NCI-H1105 (cell line): Measurements from ENCODE around the gene CALML5.

Experiments
- DNase-seq: peaks from one replicate; lab custom pipeline; 2025; lab: John Stamatoyannopoulos, UW

CALML5 gene, protein sequence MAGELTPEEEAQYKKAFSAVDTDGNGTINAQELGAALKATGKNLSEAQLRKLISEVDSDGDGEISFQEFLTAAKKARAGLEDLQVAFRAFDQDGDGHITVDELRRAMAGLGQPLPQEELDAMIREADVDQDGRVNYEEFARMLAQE

DNA sequence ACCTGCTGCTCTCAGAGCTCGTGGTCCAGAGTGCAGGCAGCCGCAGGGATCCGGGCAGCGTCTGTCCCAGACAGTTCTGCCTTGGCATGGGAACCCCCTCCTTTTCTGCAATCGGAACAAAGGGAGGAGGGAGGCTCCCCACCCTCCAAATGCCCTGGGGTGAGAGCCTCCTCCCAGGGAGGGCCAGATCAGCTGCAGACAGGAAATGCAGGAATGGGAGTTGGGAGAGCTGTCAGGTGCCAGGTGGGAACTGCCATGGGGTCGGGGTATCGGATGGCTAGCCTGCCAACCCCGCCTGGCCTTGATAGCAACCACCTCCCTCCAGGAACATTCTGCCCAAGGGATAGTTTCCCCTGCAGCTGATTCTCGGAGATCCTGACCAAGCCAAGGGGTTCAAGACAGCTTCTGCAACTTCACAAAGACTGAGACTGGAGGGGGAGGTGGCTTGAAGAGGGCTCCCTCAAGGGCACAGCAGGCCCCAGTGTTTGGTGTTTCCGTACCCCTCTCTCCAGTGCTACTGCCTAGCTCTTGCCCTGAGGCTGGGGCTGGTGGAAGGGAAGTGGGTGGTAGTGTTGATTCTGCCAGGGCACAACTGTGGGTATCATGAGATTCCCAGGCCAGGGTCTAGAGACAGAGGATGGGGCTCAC, at the start of gene CALML5:
TSS of gene CALML5 (minus strand) at position 78 of the 648 bp plus-strand sequence. CDS start 132 bp downstream, outside the sequence.
- DNase-seq, result no peak

DNA sequence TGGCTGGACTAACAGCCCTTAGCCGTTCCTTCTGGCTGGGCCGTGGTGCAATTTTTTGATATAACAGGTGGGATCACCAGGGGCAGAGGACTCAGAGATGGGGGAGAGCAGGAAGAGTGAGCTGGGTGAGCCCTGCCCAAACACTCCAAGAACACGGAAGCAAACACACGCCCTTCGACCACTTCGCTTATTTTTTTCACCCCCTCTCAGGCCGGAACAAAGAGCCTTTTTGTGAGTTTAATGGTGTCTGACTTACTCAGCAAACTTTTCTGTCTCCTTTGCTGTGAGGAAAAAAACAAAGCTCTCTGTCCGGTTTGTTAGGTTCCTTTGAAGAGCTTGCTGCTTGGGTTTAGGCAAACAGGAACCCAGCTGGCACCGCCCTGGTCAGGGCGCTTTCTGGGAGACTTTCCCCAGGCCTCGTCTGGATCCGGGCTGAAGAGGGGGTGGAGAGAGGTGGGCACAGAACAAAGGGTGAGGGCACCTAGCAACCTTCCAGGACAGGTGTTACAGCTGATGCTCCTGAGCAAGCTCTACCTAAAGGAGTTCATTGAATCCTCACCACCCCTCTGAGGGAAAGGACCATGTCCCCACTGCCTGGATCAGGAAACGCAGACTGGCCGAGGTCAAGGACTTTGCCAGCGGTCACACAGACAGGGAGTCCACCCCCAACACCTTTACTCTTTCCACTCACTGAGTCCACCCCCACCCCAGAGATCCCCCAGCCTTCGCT, 48.7 kb upstream of the CALML5 start:
- DNase-seq, result no peak

DNA sequence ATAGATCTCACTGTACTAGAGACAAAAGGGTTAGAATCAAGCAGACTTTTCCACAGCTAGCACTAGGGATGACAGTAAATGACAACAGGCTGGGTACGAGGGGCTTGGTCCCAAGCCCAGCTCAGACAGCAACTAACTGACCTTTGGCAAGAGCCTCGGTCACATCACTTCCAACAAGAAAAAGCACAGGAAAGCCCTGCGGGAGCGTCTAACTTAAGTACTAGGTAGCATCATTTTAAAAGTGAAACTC, 48.2 kb upstream of the CALML5 start:
- DNase-seq, result no peak

DNA sequence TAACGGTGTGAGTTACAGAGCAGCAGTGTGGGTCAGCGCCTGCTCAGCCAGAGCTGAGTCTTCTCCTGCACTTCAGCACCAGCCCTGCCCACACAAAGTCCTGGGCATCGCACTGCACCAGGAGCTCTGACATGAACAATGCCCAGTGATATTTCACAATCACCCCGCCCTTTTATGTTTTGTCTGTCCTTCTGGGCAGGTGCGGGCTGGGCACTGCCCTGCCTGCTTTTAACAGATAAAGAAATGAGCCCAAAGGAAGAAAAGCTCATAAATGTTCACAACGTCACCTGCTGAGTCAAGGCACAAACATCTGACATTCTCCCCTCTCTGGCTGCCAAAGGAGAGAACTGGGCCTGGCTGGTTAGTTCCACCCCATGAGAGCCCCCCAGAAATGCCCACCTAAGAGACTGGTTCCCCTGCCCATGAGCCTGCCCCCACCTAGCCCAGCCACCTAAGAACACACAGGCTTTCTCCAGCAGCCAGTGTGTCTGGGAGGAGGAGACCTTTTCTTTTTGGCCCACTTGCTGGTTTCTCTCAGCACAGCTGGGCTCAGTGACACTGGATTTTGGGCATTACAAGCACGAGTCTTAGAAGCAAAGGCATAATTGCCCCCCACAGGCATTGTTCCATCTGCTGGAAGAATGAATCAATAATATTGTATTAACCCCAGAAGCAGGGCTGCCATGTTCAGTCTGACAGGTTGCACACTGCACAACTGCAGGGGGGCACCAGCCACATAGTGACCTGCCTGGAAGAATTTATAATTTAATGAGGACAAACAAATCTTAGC, 47.7 kb upstream of the CALML5 start:
- no peak for DNase-seq

DNA sequence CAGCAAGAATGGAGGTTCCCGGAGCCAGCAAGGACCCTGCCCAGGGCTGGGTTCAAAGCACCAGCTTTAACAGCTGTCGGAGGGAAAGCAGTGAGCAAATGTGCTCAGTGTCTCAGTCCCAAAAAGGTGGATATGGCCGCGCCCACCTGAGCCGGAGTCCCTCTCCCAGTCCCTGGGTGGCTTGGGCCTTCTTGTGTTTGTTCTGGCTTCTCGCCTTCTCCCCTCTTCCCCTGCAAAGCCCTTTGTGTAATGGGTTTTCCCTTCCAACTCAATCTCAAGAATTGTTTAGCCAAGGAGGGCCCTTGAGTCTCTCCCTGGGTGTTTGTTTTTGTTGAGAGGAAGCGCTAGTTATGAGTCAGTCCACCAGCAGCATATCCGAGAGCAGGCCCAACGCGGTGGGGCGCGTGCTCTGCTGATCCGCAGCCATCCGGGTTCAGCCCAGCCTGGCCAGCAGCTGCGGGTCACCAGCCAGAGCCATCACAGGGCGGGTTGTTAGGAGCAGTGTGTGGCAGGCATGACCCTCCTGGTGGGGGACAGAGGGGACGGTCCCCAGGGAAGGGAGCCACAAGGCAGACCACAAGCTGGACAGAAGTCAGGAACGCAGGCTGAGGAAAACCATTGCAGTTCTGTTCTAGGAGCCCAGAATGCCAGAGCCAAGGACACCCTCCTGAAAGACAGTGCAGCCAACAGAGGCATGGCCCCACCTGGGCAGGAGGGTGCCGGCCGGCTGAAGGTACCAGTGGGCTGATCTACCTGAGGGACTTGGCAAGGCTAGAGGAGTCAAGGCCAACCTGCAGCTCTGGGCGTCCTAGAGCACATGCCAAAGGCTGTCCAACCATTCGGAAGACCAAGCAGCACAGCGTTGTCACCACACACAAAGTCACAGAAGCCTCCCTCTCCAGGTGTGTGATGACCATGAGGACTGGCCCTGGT, 46.7 kb upstream of the CALML5 start:
- DNase-seq, result no peak

DNA sequence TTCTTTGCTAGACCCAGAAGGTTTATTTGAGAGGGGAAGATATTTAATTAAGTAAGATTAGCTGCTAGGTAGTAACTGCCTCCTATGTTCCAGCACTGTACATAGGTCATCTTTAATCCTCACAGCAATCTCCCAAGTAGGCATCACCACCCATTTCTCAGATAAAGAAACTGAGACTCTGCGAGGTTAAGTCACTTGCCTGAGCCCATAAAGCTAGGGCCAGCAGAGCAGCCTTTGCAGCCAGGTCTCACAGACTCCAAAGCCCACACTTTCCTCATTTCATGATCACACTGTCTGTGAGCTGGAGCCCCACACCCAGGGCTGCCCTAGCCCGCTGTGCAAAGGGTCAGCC, 46.0 kb upstream of the CALML5 start:
- DNase-seq, result no peak

DNA sequence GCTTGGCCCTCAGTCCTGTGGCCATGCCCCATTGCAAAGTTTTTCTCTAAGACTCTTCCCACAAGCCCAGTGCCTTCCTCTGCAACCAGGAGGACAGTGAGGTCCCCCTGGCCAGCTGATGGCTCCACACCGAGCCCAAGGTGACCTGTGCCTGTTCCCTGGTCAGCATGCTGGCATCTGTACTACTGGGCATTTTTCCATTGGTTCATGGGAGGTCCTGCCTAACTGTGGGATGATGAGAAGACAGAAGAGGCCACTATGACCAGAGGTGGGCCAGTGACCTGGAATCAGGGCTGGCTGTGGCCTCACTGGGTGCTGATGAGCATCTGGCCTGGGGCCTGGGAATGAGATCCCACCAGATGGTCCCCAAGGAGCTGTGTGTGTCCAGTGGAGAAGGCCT, 45.6 kb upstream of the CALML5 start:
- DNase-seq, result no peak

DNA sequence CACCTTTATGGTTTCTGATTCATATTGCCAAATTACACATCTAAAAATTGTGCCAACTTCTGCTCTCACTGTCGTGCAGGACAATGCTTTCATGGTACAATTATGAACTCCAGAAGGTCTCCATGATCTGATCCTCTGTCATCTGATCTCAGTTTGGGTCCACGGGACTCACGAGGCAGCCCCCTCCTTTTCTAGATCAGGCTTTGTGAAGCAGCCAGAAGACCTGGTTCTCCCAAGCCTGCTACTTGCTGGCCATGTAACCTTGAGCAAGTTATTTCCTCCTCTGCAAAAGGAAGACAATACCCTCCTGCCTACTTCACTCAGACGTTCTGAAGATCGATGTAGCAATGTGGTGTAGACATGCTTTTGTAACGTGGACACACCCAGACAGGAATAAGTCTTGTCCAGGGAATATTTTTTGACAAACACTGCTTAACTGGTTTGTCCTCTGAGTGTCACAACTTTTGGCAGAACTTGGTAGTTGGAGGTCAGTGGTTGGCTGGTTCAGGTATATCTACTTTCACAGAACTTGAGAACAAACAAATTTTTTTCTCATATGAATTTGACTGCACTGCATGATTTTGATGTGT, 44.9 kb upstream of the CALML5 start:
- no peak for DNase-seq

DNA sequence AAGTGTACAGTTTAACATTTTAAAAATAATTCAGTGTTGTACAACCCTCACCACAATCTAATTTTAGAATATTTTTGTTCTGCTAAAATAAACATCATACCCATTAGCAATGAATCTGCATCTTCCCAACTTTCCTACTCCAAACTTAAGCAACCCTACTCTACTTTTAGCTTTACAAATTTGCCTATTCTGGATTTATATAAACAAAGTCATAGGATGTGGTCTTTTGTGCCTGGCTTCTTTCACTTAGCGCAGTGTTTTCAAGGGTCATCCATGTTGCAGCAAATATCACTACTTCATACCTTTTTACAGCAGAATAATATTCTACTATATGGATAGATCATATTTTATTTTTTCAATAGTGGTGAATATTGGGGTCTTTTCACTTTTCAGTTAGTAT, 44.3 kb upstream of the CALML5 start:
- DNase-seq, result no peak

DNA sequence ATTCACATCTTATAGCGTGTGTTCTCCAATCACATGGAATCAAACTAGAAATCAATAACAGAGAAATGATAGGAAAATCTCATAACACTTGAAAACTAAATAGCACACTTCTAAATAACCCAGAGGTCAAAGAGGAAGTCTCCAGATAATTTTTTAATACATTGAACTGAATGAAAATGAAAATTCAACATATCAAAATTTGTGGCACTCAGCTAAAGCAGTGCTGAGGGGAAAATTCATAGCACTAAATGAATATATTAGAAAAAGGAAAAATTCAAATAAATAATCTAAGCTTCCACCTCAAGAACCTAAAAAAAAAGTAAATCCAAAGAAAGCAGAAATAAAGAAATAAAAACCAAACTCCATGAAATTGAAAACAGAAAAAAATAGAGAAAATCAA, 42.7 kb upstream of the CALML5 start:
- no peak for DNase-seq

DNA sequence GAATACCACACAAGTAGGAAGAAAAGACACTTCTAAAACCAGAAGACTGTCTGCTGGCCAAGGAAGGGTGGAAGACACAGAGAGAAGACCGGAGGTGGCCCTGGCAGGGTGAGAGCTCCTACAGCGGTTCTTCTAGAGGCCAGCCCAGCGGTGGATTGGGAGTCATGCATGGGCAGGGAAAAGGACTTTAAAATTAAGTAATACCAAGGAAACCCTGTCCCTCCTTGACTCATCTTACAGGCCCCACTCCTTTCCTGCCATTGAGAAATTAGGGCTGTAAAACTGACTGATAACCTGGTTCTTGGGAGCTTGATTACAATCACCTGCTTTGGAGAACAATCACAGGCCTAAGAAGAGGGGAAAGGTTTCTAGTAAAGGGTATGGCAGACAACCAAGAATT, 41.5 kb upstream of the CALML5 start:
- no peak for DNase-seq

DNA sequence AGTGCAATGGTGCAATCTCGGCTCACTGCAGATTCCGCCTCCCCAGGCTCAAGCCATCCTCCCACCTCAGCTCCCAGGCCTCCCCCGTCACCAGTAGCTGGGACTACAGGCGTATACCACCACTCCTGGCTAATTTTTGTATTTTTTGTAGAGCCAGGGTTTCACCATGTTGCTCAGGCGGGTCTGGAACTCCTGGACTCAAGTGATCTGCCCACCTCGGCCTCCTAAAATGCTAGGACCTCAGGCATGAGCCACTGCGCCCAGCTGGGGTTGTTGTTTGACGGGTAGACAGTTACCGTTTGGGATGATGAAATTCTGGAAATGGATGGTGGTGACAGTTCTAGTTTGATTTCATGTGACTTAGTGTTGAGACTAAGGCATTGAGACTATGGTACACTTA, 40.7 kb upstream of the CALML5 start:
- DNase-seq, result no peak

DNA sequence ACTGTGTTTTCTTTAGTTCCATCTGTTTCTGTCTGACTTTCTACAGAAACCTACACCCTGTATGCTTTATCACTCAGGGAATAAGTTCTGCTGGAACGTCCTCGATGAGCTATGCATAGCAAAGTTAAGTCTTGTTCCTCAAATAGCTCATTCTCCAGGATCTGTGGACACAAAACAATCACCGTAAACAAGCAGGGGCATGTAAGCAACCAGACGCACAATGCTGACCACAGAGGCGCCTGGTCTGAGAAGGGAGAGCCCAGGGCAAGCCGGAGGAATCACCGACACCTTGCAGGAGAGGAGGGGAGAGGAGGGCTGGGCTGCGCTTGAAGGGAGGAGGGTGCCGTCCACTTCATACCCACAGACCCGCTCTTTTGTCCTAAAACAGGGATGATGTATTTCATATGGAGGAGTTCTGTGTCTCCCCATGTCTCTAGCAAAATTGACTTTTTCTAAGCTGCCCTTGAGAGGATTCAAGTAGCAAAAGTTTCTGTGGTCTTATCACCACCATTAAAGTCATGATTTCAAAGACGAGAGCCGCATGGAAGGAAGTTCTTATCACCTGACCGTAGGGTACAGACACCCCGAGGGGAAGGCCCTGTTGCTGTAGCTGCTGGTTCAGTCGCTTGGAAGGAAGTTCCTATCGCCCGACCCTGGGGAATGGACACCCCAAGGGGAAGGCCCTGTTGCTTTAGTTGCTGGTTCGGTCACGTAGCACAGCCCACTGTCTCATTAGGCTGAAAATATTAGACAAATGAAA, 39.7 kb upstream of the CALML5 start:
- no peak for DNase-seq

DNA sequence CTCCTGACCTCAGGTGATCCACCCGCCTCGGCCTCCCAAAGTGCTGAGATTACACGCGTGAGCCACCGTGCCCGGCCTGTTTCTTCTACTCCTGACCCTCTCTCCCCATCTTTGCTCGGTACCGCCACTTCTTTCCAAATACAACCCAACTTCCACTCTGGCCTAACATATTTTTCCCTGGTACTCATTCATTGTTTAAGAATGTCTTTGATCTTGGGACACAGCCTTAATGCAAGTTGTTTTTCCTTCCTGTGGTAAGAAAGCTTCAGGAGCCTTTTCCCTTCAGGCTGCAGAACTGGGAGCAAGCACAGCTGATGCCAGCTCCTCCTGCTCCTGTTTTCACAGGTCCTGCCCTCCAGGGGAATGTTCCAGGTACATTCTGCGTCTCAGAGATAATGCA, 39.1 kb upstream of the CALML5 start:
- no peak for DNase-seq

DNA sequence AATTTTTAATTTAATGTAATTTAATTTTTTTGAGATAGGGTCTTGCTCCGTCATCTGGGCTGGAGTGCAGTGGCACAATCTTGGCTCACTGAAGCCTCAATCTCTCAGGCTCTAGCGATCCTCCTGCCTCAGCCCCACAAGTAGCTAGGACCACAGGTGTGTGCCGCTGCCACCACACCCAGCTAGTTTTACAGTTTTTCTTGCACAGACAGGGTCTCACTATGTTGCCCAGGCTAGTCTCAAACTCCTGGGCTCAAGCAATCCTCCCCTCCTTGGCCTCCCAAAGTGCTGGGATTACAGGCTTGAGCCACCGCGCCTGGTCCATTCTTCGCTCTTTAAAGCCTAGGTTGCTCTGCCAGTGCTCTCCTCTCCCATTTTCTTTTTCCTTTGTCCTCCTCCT, 38.3 kb upstream of the CALML5 start:
- no peak for DNase-seq

DNA sequence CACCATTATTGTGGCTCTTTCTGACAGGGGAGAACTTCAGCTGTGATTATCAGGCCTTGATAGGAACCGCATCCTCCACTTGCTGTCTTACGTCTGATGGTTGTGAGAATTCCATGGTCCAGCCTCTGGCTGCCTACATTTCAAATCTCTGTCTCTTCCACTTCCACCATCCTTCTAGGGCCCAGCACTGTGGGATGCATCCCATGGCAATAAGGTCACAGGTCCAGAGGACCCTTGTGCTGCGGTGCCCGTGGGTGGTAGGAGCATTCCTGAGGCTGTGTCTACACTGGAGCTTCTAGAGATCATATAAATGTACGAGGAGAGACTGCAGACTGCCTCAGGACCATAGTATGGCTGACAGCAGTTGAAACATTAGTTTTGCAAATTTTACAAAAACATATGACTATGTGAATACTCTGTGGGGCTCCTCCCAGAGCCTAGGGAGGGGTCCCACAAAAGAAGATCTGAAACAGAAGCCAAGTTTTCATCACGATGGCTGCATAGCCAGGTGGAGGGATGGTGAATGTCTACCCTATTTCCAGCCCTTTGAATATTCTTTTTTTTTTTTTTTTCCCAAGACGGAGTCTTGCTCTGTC, 37.2 kb upstream of the CALML5 start:
- no peak for DNase-seq

DNA sequence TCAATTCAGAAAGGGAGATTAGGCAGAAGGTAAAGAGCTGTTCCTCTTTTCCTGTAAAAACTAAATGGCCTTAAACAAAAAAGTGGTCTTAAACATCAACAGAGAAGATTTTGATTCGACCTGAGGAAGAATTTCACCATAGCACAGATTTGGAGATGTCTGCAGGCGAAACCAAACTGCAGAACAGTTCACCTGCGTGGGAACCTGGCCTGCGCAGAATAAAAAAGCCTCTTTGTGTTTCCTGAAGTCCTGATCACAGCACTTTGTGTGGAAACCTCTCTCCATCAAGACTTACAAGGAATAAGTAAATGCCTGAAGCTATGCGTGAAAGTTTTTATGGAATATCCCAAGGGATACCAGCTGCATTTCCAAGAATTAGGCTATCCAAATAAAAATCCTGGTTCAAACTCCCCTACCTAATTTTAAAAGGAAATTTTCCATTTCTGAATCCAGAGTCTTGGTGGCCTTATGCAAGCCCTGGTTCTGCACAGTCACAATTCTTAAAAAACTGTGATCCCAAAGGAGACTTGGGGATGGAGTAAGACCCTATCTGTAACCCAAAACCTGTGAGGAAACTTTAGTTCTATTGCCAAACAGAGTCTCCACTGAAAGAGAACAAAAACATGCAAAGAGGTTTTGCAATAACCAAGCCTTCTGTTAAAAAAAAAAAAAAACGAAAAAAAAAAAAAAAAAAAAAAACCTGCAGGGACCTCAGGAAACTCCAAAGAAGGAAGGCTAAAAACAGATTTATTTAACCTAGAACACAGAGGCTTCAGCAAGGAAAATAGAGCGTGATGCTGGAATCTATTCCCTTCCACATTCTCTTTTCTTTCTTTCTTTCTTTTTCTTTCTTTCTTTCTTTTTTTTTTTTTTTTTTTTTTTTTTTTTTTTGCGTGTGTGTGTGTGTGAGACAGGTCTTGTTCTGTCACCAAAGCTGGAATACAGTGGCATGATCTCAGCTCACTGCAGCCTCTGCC, 35.8 kb upstream of the CALML5 start:
- DNase-seq, result no peak

DNA sequence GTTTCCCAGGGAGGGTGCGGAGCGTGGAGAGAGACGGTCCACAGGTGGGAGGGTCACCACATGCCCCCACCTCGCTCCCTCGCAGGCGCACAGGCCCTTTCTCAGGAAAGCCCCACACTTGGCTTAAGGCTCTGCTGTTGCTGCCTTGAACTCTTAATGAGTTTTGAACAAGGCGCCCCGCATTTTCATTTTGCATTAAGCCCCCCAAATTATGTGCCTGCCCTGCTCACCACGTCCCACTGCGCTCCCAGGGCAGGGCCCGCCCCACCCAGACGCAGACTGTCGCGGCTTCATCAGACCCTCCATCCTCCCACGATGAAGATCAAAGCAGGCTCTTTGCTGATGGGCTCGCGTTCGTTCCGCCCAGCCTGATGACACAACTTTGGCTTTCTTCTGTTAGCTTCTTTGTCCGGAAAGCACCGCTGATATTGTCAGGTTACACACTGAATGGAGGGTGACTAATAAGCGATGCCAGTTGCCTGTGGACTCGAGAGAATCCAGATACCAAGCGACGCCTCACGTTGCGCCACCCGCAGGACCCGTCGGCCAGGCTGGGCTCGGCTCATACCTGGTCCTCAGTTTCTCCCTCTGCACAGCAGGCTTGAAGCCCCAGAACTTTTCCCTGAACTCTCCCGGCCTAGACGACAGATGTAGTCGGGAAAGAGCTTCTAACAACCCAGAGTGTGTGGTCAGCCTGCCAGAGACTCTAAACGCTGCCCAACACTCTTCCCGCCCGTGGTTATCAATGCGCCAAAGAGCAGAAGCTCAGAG, 34.9 kb upstream of the CALML5 start:
- no peak for DNase-seq
